Gastrocnemius medialis (tissue), 4 donors: Measurements from ENCODE around the gene MFN1.

Source experiments
- CTCF ChIP-seq, 5 experiments: fragments of 450-650 bp in 3 of 5; fragments of 200-600 bp in 2 of 5; sonication (generic) in 2 of 5; IDR thresholded peaks in 4 of 5; conservative IDR thresholded peaks in 1 of 5; 1 replicate in 4 of 5; 2 replicates in 1 of 5; pipeline ENCODE4 v1.5.1; 2016 to 2019; ENCODE audit warnings: antibody characterized with exemption in 5 of 5, mild to moderate bottlenecking in 3 of 5, moderate library complexity in 3 of 5
- POLR2A ChIP-seq, 2 donors: fragments of 450-650 bp; IDR thresholded peaks; one replicate each; pipeline ENCODE4 v1.6.1; 2017; ENCODE audit warnings: antibody characterized with exemption in 2 of 2, mild to moderate bottlenecking in 2 of 2, moderate library complexity in 2 of 2

GRCh38 chr3:179363332-179363731, 15.8 kb downstream of the MFN1 start:
- TF ChIP-seq CTCF (IDR thresholded peaks at IDR 0.05 in 4 of 5, conservative IDR thresholded peaks at IDR 0.05 in 1 of 5), result no peak
- no peak for TF ChIP-seq POLR2A (IDR thresholded peaks at IDR 0.05)
